Peyer's patch (tissue), 4 donors: ENCODE measurements around the gene AKAP6. TPM values are rescaled to one million over a fixed set of nuclear protein-coding genes. Genes with fewer than 3 reads are reported as not detected.
A peak's percentile ranks its signal among the peaks of the same experiment; 100 is the strongest.

Experiments
- DNase-seq, 3 donors: peaks; one replicate each; pipeline ENCODE4 v3.0.0-alpha.2; 2017 to 2019
- H3K27ac ChIP-seq, 4 donors: fragments of 200-600 bp; sonication (generic); one replicate each; pipeline ENCODE4 v1.5.1; 2016 to 2019
- H3K27me3 ChIP-seq, 2 donors: fragments of 200-600 bp; sonication (generic); one replicate each; pipeline ENCODE4 v1.5.1; 2019
- H3K36me3 ChIP-seq, 3 donors: fragments of 200-600 bp; sonication (generic); one replicate each; pipeline ENCODE4 v1.5.1; 2016 to 2019
- H3K4me1 ChIP-seq, 4 donors: fragments of 200-600 bp; sonication (generic); one replicate each; pipeline ENCODE4 v1.5.1; 2016 to 2019
- H3K4me3 ChIP-seq, 4 donors: fragments of 200-600 bp; sonication (generic); 1 replicate in 3 of 4; 2 replicates in 1 of 4; pipeline ENCODE4 v1.5.1; 2016 to 2019; ENCODE audit warnings: mild to moderate bottlenecking in 1 of 4
- H3K9me3 ChIP-seq, 4 donors: fragments of 200-600 bp; sonication (generic); one replicate each; pipeline ENCODE4 v1.5.1; 2016 to 2019; ENCODE audit warnings: mild to moderate bottlenecking in 1 of 4
- CTCF ChIP-seq, 6 experiments: fragments of 450-650 bp in 4 of 6; fragments of 200-600 bp in 2 of 6; sonication (generic) in 1 of 6; IDR thresholded peaks; one replicate each; pipeline ENCODE4 v1.5.1; 2017 to 2019; ENCODE audit warnings: antibody characterized with exemption in 6 of 6, mild to moderate bottlenecking in 3 of 6, moderate library complexity in 1 of 6
- POLR2A ChIP-seq, 2 donors: fragments of 450-650 bp; IDR thresholded peaks; one replicate each; pipeline ENCODE4 v1.5.1; 2017; ENCODE audit warnings: antibody characterized with exemption in 2 of 2, mild to moderate bottlenecking in 2 of 2, moderate library complexity in 2 of 2
- total RNA-seq, 4 donors: library from RNA; depleted of rRNA; stranded (reverse); fragments of >200 nt; gene quantifications; one replicate each; pipeline ENCODE4 v1.1.0, GENCODE V29; 2016

The AKAP6 gene
- total RNA-seq, 4 donors from 2014 or later: 7.6 to 21.5 (median 12.2) TPM

- Histone ChIP-seq H3K36me3 (no peaks in the 10 kb centered on the region), H3K4me3 (no peak overlapping the region), H3K4me1 (no peaks in the 10 kb centered on the region), H3K27me3 (no peaks in the 10 kb centered on the region), H3K9me3 (no peaks in the 10 kb centered on the region), H3K27ac (peak overlapping the region in 1 of 4 donors; percentile 68)
- TF ChIP-seq POLR2A (IDR thresholded peaks at IDR 0.05) (no peak), CTCF (IDR thresholded peaks at IDR 0.05) (no peak)
- DNase-seq: no peak
Measured at GRCh38 chr14:32494609-32495434, 165.7 kb downstream of the AKAP6 start.

DNA sequence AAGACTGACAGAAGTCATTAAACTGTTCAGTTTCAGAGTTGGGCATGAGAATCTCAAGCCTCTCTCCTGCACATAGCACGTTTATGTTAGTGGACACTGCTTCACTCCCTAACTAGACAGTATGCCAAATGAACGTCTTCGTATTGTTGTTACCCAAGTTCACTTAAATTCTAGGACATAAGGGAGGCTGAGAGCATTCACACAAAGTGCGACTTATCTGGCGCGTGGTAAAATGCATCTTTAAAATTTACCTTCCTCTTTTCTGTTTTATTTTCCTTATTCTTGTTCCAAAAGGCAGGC lies 166.3 kb downstream of the AKAP6 start:
- TF ChIP-seq POLR2A (IDR thresholded peaks at IDR 0.05): no peak
- no peak for TF ChIP-seq CTCF (IDR thresholded peaks at IDR 0.05)
- H3K27ac ChIP-seq: peak overlapping the region in 1 of 4 donors; percentile 68
- H3K36me3 ChIP-seq: no peaks in the 10 kb centered on the region
- H3K27me3 ChIP-seq: no peaks in the 10 kb centered on the region
- DNase-seq: no peak
- H3K9me3 ChIP-seq: no peaks in the 10 kb centered on the region
- H3K4me3 ChIP-seq: no peak overlapping the region
- no peaks in the 10 kb centered on the region for H3K4me1 ChIP-seq

GRCh38 chr14:32497248-32497647 lies 168.2 kb downstream of the AKAP6 start:
- Histone ChIP-seq H3K27me3 (no peaks in the 10 kb centered on the region), H3K36me3 (no peaks in the 10 kb centered on the region), H3K4me3 (no peak overlapping the region), H3K27ac (peak overlapping the region in 1 of 4 donors; percentile 14), H3K9me3 (no peaks in the 10 kb centered on the region), H3K4me1 (no peaks in the 10 kb centered on the region)
- TF ChIP-seq POLR2A (IDR thresholded peaks at IDR 0.05) (no peak), CTCF (IDR thresholded peaks at IDR 0.05) (no peak)
- DNase-seq: no peak

DNA sequence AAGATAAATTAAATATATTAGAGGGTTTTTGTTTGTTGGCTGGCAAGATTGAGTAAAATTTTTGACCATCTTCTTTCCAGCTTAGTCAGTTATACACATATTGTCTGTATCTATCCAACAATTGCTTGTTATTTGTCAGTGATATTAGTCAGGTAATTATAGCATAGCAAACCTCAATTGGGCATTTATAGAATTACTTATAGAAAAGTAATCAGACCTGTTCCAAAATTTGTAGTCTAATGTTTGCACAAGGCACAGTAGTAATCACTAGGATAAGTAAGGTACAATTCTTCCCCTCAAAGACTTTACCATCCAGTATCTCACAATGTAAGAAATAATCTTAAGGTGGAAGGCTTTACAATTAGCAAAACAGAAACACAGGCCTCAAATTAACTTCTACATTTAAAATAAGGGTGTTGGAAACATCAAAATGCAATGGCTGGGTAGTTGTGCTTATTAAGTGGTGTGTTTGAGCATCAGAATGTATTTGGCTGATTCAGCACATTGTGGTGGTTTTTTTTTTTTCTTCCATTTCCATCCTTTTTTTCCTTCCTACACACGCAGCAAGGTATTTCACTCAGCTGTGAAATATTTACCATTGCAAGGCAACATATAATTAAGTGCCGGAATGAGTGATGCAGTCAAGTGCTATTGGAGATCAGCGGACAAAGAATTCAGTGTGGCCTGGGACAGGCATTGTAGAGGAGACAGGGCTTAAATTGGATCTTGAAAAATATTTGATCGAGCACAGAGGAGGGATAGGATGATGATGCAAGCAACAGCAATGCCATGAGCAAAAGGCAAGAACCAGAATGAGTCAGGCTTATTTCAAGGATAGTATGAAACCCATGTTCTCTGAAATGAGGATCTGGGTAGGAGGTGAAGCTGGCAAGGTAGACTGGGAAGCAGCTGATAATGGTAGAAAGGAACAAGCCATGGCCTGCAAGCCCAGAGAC lies 178.2 kb downstream of the AKAP6 start:
- Histone ChIP-seq H3K27me3 (no peaks in the 10 kb centered on the region), H3K4me3 (no peak overlapping the region), H3K36me3 (no peaks in the 10 kb centered on the region), H3K4me1 (no peaks in the 10 kb centered on the region), H3K9me3 (no peaks in the 10 kb centered on the region), H3K27ac (peak overlapping the region in 1 of 4 donors; percentile 54)
- TF ChIP-seq POLR2A (IDR thresholded peaks at IDR 0.05) (no peak), CTCF (IDR thresholded peaks at IDR 0.05) (no peak)
- DNase-seq: no peak

DNA sequence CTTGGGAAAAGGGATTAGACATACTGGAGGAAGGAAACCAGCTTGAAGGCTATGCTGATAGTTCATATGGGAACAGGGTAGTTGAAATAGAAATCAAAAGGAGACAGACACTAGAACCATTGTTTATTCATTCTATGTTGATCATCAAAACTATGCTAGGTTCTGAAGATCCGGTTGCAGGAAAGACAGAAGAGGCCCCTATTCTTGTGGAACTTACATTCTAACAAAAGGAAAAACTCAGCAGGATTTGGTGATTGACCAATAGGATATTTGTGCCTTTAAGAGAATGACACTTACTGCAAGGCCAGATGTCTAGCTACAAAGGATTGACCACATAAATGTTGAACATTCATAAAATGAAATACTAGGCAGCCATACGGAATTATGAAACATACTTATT lies 179.2 kb downstream of the AKAP6 start:
- Histone ChIP-seq H3K4me3 (no peak overlapping the region), H3K27me3 (no peaks in the 10 kb centered on the region), H3K4me1 (no peaks in the 10 kb centered on the region), H3K27ac (peak overlapping the region in 1 of 4 donors; percentile 54), H3K36me3 (no peaks in the 10 kb centered on the region), H3K9me3 (no peaks in the 10 kb centered on the region)
- DNase-seq: no peak
- TF ChIP-seq CTCF (IDR thresholded peaks at IDR 0.05) (no peak), POLR2A (IDR thresholded peaks at IDR 0.05) (no peak)
